COR-L47 (cell line): ENCODE data around the gene LKAAEAR1.
"Not testable (repeated sequence)": the region's sequence is repeated elsewhere in the genome, so short reads cannot be mapped to it uniquely, and the experiment has no call there.

Experiments used
- DNase-seq: peaks from one replicate; lab custom pipeline; 2025; lab: John Stamatoyannopoulos, UW

Gene LKAAEAR1, protein sequence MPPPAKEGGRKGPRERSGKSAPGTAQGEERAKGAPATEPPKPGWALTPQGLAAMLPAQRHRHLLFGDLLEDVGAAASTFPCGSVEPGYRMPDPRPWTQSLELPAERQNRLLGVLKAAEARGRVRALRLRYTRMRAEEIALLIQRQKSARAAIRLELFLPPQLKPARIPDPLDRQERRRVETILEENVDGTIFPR

DNA sequence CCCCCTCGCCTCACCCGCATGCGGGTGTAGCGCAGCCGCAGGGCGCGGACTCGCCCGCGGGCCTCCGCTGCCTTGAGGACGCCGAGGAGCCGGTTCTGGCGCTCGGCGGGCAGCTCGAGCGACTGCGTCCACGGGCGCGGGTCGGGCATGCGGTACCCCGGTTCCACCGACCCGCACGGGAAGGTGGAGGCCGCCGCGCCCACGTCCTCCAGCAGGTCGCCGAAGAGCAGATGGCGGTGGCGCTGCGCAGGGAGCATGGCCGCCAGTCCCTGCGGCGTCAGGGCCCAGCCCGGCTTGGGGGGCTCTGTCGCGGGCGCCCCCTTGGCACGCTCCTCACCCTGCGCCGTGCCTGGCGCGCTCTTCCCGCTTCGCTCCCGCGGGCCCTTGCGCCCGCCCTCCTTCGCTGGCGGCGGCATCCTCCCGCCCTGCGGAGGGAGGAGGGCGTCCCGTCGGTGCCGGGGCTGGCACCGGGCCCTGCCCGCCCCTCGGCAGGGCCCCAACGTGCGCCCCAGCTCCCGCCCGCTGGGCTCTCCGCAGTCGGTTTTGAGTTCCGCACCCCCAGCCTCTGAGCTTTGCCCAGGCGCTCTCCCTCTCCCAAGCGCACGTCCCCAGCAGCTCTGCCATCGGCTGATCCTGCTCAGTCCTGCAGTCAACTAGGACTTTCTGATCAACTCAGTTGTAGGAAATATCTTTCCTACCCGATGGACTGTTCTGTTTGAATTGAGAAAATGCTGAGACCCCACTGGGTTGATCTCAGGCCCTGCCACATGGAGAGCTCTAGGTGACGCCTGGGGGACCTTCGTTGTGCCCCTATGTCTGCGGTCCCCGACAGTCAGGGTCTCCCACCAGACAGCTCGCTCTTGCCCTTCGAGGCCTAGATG is at the start of gene LKAAEAR1:
Gene LKAAEAR1 (minus strand): TSS at position 595 of the 881 bp plus-strand sequence. CDS start 179 bp downstream, at position 416.
- DNase-seq, result peak; percentile 39

DNA sequence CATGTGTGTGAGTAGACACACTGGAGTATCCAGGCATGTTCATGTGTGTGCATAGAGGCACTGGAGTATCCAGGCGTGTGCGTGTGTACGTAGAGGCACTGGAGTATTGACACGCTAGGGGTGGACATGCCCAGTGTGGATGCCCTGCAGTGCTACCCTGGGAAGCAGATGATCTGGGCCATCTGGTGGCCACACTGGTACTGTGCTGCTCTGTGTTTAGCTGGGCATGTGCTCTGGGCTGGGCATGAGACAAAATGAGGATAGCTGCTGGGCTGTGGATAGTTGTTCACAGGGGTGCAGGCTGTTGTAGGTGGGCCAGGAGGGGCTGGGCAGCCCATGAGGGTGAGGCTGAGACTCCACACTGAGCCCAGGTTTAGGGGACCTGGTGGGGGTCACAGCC is 47.2 kb upstream of the LKAAEAR1 start:
- DNase-seq, result no peak

DNA sequence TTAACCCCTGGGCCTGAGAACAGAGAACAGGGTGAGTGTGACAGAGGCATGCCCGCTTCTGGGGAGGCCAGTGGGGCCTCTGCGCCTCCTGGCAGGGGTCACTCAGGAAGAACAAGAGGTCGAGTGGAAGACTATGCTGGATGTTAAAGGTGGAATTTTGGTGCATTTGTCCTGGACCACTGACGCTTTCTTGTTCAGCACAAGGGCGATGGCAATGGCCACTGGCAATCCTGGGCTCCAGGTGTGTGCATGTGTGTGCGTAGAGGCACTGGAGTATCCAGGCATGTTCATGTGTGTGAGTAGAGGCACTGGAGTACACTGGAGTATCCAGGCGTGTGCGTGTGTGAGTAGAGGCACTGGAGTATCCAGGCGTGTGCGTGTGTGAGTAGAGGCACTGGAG is 46.7 kb upstream of the LKAAEAR1 start:
- no peak for DNase-seq

DNA sequence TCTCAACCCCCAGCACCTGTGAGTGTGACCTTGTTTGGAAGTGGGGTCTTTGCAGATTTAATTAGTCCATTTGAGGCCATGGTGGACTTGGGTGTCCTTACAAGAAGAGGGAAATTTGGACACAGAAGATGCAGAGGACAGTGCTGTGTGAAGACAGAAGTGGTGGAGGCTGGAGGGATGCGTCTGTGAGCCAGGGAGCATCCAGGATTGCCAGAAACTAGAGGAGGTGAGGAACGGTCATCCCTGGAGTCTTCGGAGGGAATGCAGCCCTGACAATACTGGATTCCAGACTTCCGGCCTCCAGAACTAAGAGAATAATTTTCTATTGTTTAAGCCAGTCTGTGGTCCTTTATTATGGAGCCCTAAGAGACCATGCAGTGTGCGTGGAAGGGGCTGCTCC is 46.1 kb upstream of the LKAAEAR1 start:
- DNase-seq, result no peak

DNA sequence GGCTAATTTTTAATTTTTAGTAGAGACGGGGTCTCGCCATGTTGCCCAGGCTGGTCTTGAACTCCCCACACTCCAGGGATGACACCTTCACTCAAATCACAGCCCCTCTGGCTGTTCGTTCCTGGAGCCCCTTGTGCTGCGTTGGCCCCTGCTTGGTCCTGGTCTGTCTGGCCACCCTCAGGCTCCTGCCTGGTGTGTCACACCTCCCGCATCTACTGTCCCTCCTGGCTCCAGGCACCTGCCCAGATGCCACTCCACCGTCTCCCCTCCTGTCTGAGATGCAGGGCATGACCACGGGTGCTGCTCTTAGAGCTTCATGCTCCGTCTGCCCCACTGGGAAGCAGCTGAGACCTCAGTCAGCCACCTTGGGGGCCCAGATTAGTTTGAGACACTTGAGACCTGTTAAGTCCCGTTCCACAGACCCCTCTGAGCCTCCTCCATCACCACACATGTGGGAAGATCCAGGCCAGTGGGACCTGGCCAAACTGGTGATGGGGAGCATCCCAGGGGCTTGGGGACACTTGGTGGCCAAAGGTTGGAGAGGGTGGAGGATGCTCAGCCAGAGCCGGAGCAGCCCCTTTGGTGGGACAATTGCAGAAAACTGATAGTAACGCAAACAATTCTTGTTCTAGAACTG is 45.1 kb upstream of the LKAAEAR1 start:
- no peak for DNase-seq

DNA sequence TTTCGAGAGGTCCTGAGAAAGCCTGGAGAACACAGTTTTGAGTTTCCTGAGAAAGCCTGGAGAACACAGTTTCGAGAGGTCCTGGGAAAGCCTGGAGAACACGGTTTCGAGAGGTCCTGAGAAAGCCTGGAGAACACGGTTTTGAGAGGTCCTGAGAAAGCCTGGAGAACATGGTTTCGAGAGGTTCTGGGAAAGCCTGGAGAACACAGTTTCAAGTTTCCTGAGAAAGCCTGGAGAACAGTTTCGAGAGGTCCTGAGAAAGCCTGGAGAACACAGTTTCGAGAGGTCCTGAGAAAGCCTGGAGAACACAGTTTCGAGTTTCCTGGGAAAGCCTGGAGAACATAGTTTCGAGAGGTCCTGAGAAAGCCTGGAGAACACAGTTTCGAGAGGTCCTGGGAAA is 39.3 kb upstream of the LKAAEAR1 start:
- DNase-seq, result not testable (repeated sequence)

DNA sequence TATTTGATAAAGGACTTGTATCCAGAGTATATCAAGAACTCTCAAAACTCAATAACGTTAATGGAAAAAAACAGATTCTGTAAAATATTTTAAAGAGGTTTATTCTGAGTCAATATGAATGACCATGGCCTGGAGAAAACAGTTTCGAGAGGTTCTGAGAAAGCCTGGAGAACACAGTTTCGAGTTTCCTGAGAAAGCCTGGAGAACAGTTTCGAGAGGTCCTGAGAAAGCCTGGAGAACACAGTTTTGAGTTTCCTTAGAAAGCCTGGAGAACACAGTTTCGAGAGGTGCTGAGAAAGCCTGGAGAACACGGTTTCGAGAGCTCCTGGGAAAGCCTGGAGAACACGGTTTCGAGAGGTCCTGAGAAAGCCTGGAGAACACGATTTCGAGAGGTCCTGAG is 38.7 kb upstream of the LKAAEAR1 start:
- DNase-seq, result not testable (repeated sequence)

DNA sequence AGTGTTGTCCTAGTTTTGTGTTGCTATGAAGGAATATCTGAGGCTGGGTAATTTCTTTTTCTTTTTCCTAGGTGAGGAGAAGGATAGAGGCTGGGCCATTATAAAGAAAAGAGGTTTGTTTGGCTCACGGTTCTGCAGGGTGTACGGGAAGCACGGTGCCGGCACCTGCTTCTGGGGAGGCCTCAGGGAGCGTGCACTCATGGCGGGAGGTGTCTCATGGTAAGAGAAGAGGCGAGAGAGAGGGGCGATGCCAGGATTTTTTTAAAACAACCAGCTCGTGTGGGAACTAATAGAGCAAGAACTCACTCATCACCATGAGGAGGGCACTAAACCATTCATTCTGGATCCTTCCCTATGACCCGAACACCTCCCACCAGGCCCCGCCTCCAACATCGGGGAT is 37.4 kb upstream of the LKAAEAR1 start:
- no peak for DNase-seq

DNA sequence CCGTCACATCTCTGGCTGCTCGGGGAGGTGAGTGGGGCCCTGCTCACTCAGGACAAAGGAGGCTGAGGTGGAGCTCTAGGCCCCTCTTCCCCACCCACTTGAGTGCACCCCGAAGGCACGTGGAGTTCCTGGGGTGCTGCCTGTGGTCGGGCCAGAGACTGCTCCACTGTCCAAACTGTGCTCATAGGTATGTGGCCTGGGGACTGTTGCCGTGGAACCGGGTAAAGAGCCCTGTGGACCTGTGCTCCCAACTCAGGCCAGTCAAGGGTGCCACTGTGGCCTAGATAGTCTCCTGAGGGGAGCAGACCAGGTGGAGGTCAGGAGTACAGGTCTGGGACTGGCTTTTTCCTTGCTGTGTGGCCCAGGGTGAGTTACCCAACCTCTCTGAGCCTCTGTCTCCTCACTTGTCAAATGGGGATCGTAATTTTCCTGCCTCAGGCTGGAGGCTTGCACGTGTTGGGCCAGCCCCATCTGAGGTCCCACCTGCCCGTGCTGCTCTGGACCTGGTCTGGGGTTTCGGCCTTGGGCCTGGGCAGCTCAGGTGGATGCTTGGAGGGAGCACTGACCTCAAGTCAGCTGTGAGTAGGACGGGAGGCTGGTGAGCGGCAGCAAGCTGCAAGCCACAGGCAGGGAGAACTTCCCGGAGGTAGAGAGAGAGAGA is 35.6 kb upstream of the LKAAEAR1 start:
- DNase-seq, result no peak

DNA sequence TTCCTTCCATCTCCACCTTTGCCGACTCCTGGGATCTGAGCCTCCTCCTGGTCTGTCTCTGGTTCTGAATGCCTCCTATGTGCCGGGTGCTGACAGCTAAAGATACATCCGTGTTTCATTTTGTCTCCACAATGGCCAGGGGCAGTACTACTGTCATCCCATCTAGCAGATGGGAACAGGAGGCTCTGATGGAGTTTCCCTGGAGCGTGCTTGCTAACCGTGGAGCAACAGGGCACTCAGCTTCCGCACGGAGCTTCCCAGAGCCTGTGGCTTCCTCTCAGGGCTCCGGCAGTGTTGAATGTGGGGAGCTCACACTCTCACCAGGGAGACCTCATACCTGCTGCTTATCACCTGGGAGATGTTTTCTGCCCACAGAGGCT is 35.1 kb upstream of the LKAAEAR1 start:
- DNase-seq, result no peak

DNA sequence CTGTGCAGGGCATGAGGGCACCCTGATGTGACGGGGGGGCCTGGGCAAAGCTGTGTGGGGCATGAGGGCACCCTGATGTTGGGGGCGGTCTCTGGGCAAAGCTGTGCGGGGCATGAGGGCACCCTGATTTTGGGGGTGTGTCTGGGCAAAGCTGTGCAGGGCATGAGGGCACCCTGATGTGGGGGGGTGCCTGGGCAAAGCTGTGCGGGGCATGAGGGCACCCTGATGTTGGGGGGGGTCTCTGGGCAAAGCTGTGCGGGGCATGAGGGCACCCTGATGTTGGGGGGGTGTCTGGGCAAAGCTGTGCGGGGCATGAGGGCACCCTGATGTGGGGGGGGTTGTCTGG is 33.2 kb upstream of the LKAAEAR1 start:
- DNase-seq, result not testable (repeated sequence)

DNA sequence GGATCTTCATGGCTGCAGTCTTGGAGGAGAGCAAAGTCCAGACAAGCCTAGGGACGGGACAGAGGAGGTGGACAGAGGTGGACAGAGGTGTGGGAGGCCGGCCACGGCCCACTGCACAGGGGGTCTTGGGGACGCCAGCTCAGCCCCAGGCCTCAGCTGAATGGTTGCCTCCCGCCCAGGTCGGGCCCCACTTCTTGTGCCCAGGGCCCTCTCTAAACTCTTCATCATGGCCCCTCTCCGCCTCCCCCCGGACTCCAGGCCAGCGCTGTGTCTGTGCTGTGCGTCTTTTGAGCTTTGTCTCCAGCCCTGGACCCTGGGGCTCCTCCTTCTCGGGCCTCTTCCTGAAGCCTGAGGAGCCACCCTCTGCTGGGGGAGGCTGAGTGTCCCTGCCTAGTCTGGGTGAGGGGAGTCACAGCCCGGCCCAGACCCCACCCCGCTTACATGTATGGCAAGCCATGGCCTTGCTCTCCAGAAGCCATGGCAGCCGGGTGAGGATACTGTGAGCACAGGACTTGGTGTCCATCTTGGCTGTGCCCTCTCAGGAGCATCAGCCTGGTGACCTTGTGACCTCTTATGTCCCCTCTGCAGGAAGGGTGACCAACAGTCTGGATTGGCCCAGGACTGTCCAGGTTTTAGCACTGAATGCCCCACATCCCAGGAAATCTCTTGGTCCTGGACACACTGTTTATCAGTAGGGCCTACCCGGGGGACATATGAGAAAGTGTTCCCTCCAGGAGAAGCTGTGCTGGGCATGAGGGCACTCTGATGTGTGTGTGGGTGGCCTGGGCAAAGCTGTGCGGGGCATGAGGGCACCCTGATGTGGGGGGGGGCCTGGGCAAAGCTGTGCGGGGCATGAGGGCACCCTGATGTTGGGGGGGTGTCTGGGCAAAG is 32.6 kb upstream of the LKAAEAR1 start:
- no peak for DNase-seq

DNA sequence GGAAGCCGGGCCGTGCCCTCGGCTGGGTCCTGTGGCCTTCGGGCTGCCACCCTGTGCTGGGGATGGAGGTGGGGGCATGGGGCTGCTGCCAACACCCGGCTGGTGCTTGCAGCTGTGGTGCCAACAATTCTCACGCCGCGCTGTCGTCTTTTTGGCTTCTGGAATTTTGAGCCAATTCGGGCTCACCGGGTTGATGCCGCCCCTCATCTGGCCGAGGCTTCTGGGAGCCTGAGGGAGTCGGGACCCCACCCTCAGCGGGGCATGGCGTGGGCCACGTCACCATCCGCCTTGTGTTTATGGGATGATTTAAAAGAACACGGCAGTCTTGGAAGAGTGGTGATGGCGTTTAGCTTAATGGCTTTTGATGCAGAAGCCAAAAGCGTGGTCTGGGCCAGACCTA is 31.8 kb upstream of the LKAAEAR1 start:
- no peak for DNase-seq

DNA sequence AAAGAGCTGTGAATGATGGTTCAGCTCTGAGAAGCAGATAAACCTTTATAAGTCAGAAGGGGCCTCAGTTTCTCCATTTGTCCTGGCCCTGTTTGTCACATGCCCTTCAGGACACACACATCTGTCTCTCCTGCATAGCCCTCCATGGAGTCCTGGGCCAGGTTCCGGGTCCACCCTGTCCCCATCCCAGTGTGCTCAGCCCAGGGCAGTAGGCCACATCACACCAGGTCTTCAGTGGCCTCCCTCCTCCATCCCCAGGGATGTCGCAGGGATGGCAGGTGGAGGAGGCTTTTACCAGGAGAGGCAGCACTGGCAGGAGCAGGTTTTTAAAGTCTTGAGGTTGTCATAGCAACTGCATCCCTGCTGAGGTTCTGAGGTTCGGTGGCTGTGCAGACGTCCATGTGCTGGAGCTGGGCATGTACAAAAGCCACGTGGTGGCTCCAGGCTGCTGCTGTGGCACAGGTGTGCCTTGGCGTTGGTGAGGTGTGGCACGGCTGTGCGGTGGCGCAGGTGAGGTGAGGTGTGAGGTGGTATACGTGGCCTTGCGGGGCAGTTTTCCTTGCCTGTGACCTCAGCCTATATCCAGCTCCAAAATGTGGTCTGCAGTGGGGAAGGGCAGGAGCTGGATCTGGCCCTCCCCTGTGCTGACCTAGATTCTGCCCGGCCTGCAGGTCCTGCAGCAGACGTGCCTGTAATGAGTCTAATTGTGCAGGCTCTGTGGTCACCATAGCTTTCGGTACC is 31.1 kb upstream of the LKAAEAR1 start:
- peak; percentile 41 for DNase-seq

DNA sequence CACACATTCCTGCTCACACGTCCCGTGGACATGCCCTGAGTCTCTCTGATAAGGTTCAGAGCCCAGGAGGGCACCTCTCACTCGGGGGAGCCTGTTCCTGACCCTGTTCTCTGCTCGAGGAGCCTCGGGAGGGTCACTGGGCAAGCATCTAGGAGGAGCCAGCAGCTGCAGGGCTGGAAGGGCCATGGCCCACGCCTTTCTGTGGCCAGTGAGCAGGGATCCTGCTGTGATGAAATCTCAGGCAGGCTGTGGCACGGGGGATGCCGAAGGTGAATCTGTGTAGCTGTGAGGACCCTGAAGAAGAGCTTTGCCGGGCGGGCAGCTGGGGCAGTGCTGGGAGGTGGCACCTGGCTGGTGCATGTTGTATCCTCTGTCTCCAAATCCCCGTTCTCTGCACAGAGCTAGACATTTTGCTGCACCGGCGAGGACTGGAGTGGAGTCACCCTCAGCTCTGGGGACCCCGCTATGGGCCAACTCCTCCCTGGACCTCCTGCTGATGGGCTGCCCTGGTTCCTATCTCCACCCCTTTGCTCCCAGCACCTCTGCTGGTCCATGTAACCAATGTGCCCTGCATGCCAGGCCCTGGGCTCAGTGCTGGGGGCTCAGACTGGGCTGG is 30.3 kb upstream of the LKAAEAR1 start:
- DNase-seq, result no peak

DNA sequence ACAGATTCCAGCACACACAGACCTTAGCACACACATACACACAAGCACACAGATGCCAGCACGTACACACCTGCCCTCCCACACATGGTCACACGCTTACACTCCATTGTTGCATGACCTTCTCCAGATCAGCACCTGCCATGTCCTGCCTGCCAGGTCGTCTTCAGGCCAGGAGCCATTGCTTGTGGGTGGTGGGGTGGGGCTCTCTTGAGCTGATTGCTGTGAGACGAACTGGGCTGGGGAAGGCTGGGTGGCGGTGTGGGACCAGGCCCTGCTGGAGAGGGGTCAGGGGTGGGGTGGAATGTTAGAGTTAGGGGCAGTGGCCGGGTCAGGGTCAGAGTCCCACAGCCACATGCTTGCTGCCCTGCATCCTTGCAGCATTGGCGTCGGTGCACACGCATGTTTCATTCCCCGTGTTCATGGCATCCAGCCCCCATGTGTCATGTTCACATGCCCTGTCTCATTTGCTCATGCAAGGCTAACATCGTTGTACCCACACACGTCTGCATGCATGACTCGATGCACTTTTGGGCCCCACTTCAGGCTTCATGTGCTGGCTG is 29.7 kb upstream of the LKAAEAR1 start:
- DNase-seq, result no peak

DNA sequence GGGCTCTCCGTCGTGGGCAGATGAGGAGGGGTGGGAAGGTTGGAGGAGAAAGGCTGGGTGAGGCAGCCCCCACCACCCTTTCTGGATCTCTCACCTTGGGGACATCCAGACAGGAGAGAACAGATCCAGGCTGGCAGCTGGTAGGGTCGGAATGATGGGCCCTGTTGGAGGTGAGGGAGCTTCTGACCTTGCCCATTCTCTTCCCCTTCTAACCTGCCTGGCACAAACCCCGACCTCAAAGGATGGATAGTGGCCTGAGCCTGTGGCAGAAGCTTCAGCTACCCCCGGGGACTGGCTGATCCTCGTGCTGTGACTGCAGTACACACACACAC is 29.2 kb upstream of the LKAAEAR1 start:
- no peak for DNase-seq

DNA sequence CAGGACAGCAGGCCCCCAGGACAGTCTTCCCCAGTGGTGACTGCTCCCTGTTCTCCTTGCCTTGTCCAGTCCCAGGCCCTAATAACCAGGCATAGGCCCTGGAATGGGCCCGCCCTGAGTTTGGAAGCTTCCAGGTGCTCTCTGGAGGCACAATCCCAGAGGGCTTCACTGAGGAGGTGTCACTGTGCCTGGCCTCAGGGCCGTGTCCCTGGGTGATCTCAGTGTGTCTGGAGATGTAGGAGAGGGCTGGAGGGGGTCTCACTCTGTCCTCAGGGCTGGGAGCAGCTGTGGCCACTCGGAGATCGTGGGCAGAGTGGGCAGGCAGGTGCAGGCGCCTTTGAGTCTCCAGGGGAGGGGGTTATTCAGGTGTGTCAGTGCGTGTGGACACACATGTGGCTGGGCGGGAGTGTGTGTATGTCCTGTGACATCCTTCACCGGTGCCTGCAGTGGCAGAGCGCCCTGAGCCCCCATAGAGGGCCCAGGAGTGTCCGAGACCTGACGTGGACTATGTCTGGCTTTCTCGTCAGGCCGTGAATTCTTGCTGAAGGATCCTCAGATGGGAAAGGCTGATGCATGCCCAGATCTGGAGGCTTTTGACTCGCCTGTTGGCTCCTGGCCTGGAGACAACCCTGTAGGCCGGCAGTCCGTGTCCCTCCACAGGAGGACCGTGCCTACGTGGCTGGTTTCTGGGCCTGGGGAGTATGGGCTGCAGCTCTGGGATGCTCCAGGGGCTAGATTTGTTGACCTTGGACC is 28.7 kb upstream of the LKAAEAR1 start:
- DNase-seq, result no peak

DNA sequence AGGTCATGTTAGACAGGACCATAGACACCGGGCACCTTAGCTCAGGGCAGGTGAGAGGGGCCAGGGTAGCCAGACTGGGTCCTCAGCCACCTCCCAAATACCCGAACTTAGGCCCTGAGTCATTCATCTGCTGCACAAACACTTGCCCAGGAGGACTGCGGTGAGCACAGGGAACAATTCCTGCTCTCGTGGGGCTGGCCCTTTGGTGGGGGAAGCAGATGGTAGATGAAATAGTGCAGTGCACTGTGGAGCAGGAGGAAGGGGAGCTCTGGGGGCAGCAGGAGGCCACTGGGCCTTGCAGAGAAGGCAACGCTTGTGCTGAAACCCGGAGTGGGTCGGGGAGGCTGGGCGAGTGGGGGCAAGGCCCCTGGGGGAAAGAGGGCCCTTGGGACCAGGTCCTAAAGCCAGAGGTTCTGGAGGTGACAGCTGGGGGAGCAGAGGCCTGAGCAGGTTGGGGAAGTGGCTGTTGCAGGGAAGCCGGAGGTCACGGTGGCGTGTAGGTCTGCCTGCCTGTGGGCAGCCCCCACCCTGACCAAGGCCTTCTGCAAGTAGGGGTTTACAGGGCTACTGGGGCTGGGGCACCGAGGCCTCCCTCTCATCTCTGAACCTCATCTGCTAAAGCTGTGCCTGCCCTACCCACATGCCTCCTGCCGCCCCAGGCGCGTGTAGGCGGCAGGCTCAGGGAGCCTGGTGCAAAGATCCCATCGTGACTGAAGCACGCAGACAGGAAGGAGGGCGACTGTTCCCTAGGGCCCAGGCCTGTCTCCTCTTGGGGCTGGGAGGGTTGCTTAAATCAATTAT is 27.8 kb upstream of the LKAAEAR1 start:
- no peak for DNase-seq
